IPS-18c (cell line): Measurements from ENCODE around the gene MAD2L2.
"Not testable (repeated sequence)": the region's sequence is repeated elsewhere in the genome, so short reads cannot be mapped to it uniquely, and the experiment has no call there.

ENCODE experiments used
- H3K4me3 ChIP-seq: 2 replicates; pipeline ENCODE4 v1.7.0; 2013; ENCODE audit warnings: low read depth, mild to moderate bottlenecking, low read length, moderate library complexity; ENCODE audit not compliant: insufficient read depth
- H3K9me3 ChIP-seq: one replicate; pipeline ENCODE4 v1.6.1; 2013; ENCODE audit warnings: mild to moderate bottlenecking, low read length, moderate library complexity; ENCODE audit not compliant: control insufficient read depth, insufficient read depth

The MAD2L2 gene

GRCh38 chr1:11649237-11649623 lies 31.7 kb downstream of the MAD2L2 start:
- Histone ChIP-seq H3K4me3 (no peak overlapping the region), H3K9me3 (no peaks in the 10 kb centered on the region)

- Histone ChIP-seq H3K4me3 (peak overlapping the region; percentile 15; the same call in 1 of the 2 replicates), H3K9me3 (no peaks in the 10 kb centered on the region)
These were observed 32.2 kb downstream of the MAD2L2 start for GRCh38 chr1:11648732-11649158.

- Histone ChIP-seq H3K4me3 (no peak overlapping the region), H3K9me3 (no peaks in the 10 kb centered on the region)
These were observed 32.9 kb downstream of the MAD2L2 start for GRCh38 chr1:11648039-11648438.

- Histone ChIP-seq H3K4me3 (no peak overlapping the region), H3K9me3 (no peaks in the 10 kb centered on the region)
These were observed 33.6 kb downstream of the MAD2L2 start for GRCh38 chr1:11647333-11647732.

- Histone ChIP-seq H3K9me3 (no peaks in the 10 kb centered on the region), H3K4me3 (no peak overlapping the region)
These were observed 34.6 kb downstream of the MAD2L2 start for GRCh38 chr1:11646317-11646716.

GRCh38 chr1:11645670-11646265 lies 35.2 kb downstream of the MAD2L2 start:
- Histone ChIP-seq H3K4me3 (no peak overlapping the region), H3K9me3 (no peaks in the 10 kb centered on the region)

GRCh38 chr1:11645270-11645669 lies 35.7 kb downstream of the MAD2L2 start:
- Histone ChIP-seq H3K4me3 (no peak overlapping the region), H3K9me3 (no peaks in the 10 kb centered on the region)

GRCh38 chr1:11643782-11644181 lies 37.2 kb downstream of the MAD2L2 start:
- no peaks in the 10 kb centered on the region for H3K9me3 ChIP-seq

GRCh38 chr1:11642418-11643017 lies 38.4 kb downstream of the MAD2L2 start:
- H3K9me3 ChIP-seq, H3K4me3 ChIP-seq: not testable (repeated sequence)

More at GRCh38 chr1:11643782-11644181, 37.2 kb downstream of the MAD2L2 start:
- no peak overlapping the region for H3K4me3 ChIP-seq

GRCh38 chr1:11641776-11642305 lies 39.1 kb downstream of the MAD2L2 start:
- Histone ChIP-seq H3K4me3 (no peak overlapping the region), H3K9me3 (no peaks in the 10 kb centered on the region)

- H3K9me3 ChIP-seq, result no peaks in the 10 kb centered on the region
- no peak overlapping the region for H3K4me3 ChIP-seq
These were observed 40.0 kb downstream of the MAD2L2 start for GRCh38 chr1:11640944-11641343.

GRCh38 chr1:11640101-11640500 lies 40.8 kb downstream of the MAD2L2 start:
- no peaks in the 10 kb centered on the region for H3K9me3 ChIP-seq
- H3K4me3 ChIP-seq, result no peak overlapping the region

GRCh38 chr1:11639372-11639771 lies 41.6 kb downstream of the MAD2L2 start:
- Histone ChIP-seq H3K4me3 (no peak overlapping the region), H3K9me3 (no peaks in the 10 kb centered on the region)

GRCh38 chr1:11638121-11638520 lies 42.8 kb downstream of the MAD2L2 start:
- H3K9me3 ChIP-seq, result no peaks in the 10 kb centered on the region
- no peak overlapping the region for H3K4me3 ChIP-seq

GRCh38 chr1:11634365-11635192 lies 46.4 kb downstream of the MAD2L2 start:
- Histone ChIP-seq H3K9me3 (no peaks in the 10 kb centered on the region), H3K4me3 (no peak overlapping the region)

- no peaks in the 10 kb centered on the region for H3K9me3 ChIP-seq
- H3K4me3 ChIP-seq, result no peak overlapping the region
These were observed 51.5 kb downstream of the MAD2L2 start for GRCh38 chr1:11629184-11630016.

- no peak overlapping the region for H3K4me3 ChIP-seq
These were observed 52.2 kb downstream of the MAD2L2 start for GRCh38 chr1:11628767-11629166.

More at GRCh38 chr1:11628767-11629166, 52.2 kb downstream of the MAD2L2 start:
- H3K9me3 ChIP-seq, result no peaks in the 10 kb centered on the region
